Measurements from ENCODE around the gene STARD3.
"Not testable (repeated sequence)": the region's sequence is repeated elsewhere in the genome, so short reads cannot be mapped to it uniquely, and the experiment has no call there.

STARD3 gene

GRCh38 chr17:39697961-39698360, 61.0 kb downstream of the STARD3 start:
- DNase-seq, result no peak

- not testable (repeated sequence) for DNase-seq
Observed at GRCh38 chr17:39699157-39699817, 62.3 kb downstream of the STARD3 start.

GRCh38 chr17:39699818-39700147, 62.8 kb downstream of the STARD3 start, which contains the start of gene ERBB2:
Gene ERBB2 (plus strand): TSS chr17:39700064. CDS start chr17:39700239, 175 bp downstream.
- no peak for DNase-seq

GRCh38 chr17:39700148-39700987, 63.4 kb downstream of the STARD3 start:
- DNase-seq, result no peak

- DNase-seq, result no peak
Observed at GRCh38 chr17:39701012-39701783, 64.3 kb downstream of the STARD3 start.

GRCh38 chr17:39701784-39702422, 65.0 kb downstream of the STARD3 start:
- no peak for DNase-seq

- DNase-seq, result no peak
Observed at GRCh38 chr17:39702901-39703893, 66.3 kb downstream of the STARD3 start.

GRCh38 chr17:39703913-39704312, 67.0 kb downstream of the STARD3 start:
- no peak for DNase-seq

GRCh38 chr17:39704821-39705551, 68.0 kb downstream of the STARD3 start:
- DNase-seq, result no peak

- DNase-seq, result no peak
Observed at GRCh38 chr17:39705786-39706348, 68.9 kb downstream of the STARD3 start.

- DNase-seq, result no peak
Observed at GRCh38 chr17:39706383-39706782, 69.4 kb downstream of the STARD3 start.

GRCh38 chr17:39706921-39707337, 70.0 kb downstream of the STARD3 start:
- no peak for DNase-seq

- no peak for DNase-seq
Observed at GRCh38 chr17:39709319-39709997, 72.5 kb downstream of the STARD3 start.

- no peak for DNase-seq
Observed at GRCh38 chr17:39709998-39710964, 73.3 kb downstream of the STARD3 start.

- not testable (repeated sequence) for DNase-seq
Observed at GRCh38 chr17:39711071-39711470, 74.1 kb downstream of the STARD3 start.

- DNase-seq, result no peak
Observed at GRCh38 chr17:39711851-39712250, 74.9 kb downstream of the STARD3 start.
